ENCODE data around the gene AKR1C2.

- TF ChIP-seq, protein P1, sequence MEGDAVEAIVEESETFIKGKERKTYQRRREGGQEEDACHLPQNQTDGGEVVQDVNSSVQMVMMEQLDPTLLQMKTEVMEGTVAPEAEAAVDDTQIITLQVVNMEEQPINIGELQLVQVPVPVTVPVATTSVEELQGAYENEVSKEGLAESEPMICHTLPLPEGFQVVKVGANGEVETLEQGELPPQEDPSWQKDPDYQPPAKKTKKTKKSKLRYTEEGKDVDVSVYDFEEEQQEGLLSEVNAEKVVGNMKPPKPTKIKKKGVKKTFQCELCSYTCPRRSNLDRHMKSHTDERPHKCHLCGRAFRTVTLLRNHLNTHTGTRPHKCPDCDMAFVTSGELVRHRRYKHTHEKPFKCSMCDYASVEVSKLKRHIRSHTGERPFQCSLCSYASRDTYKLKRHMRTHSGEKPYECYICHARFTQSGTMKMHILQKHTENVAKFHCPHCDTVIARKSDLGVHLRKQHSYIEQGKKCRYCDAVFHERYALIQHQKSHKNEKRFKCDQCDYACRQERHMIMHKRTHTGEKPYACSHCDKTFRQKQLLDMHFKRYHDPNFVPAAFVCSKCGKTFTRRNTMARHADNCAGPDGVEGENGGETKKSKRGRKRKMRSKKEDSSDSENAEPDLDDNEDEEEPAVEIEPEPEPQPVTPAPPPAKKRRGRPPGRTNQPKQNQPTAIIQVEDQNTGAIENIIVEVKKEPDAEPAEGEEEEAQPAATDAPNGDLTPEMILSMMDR (conservative IDR thresholded peaks at IDR 0.05; ENCODE audit: low read length) = no peak
- TF ChIP-seq EZH2phosphoT487 (IDR thresholded peaks at IDR 0.05; ENCODE audit: borderline replicate concordance) = no peak
These were observed 35.1 kb upstream of the AKR1C2 start for GRCh38 chr10:5038733-5039132.
